NCI-H146 treated with DMSO at 0.1 percent for 48 hours (cell line): Measurements from ENCODE around the gene SCN2B.

Source experiments
- DNase-seq: peaks from one replicate; lab custom pipeline; 2025; ENCODE audit not compliant: unreplicated experiment; lab: John Stamatoyannopoulos, UW

The SCN2B gene

DNA sequence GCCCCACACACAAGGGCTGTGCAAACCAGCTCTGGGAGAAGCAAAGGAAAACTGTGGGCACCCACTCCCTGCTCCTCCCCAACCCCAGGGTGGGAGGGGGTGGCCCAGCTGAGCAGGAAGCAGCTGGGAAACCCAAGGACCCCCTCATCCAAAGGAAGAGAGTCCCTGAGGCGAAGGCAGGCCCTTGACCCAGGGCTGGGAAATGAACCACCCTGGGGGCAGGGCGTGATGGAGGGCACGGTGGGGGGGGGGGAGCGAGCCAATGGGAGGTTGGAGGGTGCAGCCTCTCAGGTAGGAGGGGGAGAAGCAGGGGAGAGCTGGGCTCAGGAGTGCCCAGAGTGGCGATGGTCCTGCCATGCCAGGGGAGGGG is 40.7 kb downstream of the SCN2B start:
- DNase-seq: no peak

DNA sequence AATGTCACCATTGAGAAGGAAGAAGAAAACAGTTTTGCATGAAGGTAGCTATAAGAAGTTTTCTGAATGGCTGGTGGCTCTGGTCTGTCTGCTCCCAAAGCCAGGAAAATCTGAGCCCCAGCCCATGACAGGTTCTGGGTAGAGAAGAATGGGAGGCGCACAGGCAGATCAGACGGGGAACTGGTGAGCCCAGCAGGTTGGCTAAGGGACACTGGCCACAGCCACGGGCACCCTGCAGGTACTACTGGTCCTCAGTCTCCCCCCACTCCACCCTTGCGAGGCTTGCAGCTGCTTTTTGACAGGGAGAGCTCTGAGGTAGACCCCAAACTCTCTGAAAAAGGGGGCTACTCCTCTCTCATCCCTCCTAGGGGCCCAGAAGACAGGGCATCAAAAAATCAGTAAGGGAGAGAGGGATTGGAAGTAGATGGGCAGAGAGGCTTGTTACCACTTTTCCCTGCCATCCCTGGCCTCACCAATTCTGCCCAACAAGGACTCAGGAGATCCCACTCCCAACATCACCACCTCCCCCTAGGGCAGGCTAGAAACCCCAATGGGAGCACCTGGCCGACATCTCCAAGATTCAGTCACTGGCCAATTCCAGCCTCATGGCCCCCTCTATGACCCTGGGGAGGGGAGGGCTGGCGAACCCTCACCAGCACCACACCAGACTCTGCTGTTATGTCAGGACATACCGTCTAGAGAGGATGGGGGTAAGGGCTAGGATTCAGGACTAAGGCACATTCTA is 41.2 kb downstream of the SCN2B start:
- DNase-seq: no peak

DNA sequence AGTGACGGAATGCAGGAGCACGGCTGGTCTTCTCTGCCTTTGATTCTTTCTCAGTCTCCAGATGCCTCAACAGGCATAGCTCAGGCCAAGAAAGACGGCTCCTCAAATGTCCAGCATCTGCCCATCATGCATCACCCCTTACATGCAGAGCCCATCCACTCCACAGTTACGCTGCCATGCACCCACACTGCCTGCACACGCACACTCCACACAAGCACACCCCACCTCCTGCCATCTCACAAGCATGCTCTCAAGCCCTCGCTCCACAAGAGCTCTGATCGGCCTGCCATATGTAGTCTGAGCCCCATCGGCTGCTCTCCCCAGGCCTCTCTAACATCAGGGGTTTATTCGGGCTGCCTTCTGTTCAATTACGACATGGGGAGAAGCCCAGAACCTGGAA is 42.6 kb downstream of the SCN2B start:
- DNase-seq: no peak

DNA sequence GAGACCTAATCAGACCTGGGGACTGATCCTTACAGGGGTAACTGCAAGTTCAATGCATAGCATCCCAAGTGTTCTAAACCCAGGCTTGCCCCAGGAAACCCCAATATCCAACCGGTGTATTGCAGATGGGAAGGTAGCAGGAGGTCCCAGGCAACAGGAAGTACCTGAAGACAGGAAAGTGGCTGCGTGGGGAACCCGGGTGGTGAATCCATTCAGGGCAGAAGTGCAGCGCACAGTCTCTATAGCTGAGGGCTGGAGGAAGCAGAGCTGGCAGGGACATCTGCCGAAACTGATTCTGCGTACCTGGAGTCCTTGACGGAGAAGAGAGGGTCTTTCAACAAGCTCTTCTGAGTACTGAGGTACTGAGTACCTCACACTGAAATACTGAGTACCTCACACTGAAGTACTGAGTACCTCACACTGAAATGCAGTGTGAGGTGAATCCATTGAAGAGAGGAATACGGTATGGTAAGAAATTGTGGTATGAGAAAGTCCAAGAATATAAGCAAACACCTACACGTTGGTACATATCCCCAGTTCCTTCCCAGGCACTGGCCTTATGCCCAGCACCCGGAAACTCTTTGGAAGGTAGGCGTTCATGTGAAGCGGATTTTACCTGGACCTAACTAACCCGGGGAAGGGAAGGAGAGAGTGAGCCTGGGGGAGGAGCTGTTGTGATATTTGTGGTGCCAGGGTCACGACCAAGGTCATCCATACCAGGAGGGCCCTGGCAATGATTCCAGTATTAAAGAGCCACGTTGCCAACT is 43.9 kb downstream of the SCN2B start:
- DNase-seq: no peak

DNA sequence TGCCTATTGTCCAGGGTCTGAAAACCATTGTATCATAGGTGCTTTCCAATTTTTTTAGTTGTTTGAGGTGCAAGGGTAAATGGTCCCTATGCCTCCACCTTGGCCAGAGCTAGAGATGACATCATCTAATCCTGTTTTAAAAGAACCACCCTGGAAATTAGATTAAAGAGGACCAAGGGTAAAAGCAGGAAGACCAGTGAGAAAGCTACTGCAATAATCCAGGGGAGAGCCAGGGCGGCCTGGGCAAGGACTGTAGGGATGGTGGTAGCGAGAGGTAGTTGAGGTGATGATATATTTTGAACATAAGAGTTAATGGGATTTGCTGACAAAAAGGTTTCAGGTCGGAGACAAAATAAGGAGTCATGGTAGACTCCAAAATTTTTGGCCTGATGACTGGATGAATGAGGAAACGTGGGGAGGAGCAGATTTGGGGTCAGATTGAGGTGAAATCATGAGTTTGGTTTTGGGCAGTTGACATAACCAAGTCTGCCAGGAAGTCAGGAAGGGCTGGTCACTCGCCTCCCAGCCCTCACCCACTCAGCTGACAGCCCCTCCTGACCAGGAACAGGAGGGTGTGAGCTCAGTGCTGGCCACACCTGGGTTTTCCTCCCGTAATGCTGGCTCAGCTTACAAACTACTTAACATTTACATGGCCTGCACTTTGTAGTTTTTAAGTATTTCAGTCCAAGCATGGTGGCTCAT is 46.8 kb downstream of the SCN2B start:
- DNase-seq: no peak

DNA sequence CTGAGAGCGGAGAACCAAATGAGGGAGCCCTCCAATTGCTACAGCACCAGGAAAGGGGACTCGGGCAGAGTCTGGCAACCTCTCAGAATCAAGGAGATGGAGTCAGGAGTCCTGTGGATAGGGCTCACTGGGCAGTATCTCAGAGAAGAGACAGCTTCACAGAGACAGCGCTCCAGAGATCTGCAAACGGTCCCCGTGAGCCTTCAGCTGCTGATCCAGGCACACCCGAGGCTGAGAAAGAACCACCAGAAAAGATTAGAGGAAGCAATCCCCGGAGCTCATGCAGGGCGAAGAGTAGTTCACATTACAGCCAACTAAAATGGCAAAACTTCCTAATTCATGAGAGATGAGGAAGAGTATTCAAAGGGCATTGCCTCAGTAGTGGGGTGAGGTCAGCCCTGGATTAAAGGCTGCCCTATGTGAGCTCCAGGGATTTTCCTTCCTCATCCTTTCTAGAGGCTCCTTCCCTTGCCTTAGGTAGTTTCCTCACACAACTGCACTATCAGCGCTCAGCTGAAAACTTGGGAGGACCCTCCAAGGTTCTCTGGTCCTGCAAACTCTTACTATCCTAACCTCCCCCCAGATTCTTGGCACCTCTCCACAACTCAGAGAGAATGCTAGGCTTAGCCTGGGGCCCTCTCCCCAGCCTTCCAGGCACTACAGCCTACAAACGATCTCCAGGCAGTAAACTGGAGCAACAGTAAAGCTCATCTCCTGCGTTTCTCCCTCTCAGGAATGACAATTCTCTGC is 47.5 kb downstream of the SCN2B start:
- no peak for DNase-seq

DNA sequence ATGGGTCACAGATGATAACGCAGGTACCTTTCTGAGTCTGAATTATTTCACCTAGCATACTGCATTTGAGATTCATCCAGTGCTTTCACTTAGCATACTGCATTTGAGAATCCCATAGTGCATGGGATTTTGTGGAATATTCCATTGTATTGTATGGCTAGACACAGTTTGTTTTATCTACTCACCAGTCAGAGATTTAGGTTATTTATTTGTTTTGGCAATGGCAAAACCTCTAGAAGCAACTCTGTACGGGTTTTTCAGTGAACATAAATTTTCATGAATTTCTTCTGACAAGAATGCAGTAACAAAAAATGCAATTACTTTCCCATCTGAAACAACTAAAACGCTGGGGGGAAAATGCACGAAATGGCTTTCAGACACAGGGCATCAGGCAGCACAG is 48.1 kb downstream of the SCN2B start:
- no peak for DNase-seq

DNA sequence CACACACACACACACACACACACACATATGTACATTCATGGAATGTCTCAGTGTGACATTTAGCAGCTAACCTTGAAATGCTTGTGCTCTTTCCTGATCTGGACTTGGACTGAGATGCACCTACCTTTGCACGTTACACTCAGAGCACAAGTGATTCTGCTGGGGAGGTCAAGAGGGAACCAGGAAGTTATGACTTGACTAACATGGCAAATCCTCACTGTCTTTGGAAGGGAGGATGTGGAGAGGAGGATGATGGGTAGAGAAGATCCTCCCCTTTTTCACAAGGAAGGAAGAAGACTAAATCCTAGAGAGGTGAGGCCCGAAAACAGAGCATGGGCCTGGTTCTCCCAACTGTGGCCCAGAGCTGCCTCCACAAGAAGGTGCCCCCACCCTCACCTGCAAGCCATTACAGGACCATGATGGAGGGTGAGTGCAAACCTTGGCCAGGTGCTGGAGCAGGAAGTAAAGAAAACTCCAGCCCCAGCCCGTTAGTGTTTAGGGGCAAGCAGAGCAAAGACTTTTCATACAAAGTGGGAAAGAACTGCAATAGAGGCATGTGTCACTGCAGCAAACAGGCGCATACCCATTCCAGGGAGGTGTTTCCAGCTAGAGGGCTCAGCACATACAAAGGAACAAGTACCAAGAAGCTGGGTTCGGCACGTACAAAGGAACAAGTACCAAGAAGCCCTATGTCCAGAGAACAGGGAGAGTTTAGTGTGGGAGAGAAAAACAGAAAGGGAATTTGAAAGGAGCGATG is 50.2 kb downstream of the SCN2B start:
- DNase-seq: no peak

DNA sequence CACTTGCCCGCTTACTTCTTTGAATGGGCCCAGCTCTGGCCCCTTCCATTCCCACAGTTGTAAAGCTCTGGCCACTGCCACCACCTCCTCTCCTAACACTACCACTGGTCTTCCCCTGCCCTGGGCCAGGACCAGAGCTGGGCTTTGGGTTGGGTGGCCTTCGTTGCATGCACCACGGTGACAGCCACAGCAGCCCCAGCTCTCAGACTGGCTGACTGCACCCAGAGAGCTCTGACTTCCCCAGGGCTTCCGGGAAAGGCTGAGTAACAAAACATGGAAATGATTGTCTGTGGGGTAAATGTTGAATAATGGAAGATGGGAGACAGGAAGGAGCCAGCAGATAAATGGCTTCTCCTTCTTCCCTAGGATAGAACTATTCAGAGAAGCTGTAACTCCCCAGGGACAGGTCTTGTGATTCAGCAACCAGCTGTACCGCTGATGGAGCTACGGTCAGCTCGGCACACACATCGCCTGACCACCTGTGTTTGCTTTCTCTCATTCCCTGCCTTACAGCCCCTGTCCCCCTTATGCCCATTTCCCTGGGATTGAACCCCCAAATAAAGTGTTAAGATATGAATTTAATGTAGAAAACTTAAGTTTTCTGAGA is 51.4 kb downstream of the SCN2B start:
- DNase-seq: no peak

DNA sequence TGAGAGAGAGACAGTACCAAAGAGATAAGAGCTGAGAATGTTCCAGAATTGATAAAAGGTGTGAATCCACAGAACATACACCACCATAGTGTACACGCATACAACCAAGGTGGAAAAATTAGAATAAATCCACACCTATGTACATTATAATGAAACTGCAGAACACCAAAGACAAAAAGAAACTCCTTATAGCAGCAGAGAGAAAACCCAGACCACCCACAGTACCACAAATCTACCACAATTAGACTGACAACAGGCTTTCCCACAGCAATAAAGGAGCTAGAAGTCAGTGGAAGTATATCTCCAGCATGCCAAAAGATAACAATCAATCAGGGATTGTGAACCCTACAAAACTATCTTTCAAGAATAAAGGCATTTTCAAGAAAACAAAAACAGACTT is 55.6 kb downstream of the SCN2B start:
- DNase-seq: no peak

DNA sequence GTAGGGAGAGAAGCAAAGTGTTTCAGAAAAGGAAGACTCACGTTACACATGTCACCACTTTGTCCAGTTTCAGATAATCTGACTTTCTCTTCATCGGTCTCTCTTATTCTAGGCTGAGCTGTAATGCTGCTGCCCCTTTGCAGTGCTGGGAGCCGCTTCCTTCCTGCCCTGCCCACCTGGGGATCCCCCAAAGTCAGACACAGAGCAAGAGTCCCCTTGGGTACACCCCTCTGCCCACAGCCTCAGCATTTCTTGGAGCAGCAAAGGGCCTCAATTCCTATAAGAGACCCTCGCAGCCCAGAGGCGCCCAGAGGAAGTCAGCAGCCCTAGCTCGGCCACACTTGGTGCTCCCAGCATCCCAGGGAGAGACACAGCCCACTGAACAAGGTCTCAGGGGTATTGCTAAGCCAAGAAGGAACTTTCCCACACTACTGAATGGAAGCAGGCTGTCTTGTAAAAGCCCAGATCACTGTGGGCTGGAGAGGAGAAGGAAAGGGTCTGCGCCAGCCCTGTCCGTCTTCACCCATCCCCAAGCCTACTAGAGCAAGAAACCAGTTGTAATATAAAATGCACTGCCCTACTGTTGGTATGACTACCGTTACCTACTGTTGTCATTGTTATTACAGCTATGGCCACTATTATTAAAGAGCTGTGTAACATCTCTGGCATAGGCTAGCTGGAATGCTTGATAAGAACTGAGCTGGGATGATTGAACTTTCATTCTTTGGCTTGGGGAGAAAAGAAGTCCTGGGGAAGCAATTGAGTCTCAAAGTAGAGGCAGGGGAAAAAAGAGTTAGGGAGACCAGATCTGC is 58.4 kb downstream of the SCN2B start:
- DNase-seq: no peak

DNA sequence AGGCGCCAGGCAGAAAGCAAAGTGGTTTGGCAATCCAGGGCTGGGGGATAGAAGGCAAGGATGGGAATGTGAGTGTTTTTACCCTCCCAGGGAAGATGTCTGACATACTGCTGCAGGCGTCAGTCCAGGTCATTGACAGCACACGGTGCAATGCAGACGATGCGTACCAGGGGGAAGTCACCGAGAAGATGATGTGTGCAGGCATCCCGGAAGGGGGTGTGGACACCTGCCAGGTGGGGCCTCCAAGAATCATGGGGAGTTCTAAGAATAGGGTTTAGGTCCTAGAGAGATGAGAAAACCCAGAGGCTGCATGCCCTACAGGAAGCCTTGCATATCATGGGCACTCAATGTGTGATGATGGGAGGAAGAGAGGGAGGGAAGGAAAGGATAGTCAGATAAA is 61.4 kb downstream of the SCN2B start:
- DNase-seq: no peak

DNA sequence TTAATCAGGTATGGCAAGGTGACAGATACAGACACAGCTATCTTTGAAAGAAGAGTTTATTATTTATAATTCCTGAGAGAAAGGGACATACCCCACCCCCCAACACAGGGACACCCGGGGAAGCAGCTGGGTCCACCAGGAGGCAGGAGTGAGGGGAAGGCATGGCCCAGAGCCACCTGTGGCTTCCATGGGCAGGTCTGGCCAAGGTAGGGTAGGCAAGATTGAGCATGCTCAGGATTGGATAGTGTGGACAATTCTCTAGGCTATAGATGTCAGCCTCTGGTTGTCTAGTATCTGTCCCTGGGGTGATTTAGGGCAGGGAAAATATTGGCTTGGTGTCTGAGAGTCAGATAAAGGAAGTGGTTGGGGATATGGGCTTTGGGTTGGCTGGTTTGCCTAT is 62.2 kb downstream of the SCN2B start:
- no peak for DNase-seq

DNA sequence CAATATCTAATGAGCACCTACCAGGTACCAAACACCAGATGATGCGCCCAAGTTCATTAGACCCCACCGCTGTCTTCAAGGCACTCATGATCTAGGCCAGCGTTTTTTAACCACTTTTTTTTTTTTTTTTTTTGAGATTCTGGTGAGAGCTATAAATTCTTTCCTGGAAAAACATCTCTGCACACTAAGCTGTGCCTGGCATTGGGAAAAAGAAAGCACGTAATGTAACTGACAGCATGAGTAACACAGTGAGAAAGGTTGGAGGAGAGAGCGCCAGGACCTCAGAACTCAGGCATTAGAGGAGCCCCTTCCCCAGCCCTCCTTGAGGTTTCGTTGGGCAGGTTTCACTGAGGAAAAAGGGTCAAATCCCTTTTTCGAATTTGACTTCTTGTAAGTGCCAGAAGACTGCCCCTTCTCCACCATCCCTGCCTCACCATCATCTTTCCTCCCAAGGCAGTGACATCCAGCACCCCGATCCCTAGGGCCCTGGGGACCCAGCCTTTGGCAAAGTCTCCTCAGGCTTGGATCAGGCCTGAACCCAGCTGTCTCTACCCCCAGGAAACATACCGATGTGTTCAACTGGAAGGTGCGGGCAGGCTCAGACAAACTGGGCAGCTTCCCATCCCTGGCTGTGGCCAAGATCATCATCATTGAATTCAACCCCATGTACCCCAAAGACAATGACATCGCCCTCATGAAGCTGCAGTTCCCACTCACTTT is 63.6 kb downstream of the SCN2B start:
- no peak for DNase-seq
